GM18951 (cell line): Measurements from ENCODE around the gene FCSK.
"Not testable (repeated sequence)": the region's sequence is repeated elsewhere in the genome, so short reads cannot be mapped to it uniquely, and the experiment has no call there.

Experiments used
- POLR2A ChIP-seq: IDR thresholded peaks from 4 replicates; pipeline ENCODE4 v1.6.1; 2011; ENCODE audit warnings: mild to moderate bottlenecking; ENCODE audit not compliant: insufficient read length, insufficient read depth; ENCODE audit errors: extremely low read depth
- in situ Hi-C: fragments of 300-500 bp; cut with MboI; formaldehyde crosslinking; loops from one replicate; pipeline ENCODE4 v1.12.0; 2022; ENCODE audit warnings: low sequenced_read_pairs, mixed read lengths, inconsistent platforms; ENCODE audit not compliant: unreplicated experiment

The FCSK gene

DNA sequence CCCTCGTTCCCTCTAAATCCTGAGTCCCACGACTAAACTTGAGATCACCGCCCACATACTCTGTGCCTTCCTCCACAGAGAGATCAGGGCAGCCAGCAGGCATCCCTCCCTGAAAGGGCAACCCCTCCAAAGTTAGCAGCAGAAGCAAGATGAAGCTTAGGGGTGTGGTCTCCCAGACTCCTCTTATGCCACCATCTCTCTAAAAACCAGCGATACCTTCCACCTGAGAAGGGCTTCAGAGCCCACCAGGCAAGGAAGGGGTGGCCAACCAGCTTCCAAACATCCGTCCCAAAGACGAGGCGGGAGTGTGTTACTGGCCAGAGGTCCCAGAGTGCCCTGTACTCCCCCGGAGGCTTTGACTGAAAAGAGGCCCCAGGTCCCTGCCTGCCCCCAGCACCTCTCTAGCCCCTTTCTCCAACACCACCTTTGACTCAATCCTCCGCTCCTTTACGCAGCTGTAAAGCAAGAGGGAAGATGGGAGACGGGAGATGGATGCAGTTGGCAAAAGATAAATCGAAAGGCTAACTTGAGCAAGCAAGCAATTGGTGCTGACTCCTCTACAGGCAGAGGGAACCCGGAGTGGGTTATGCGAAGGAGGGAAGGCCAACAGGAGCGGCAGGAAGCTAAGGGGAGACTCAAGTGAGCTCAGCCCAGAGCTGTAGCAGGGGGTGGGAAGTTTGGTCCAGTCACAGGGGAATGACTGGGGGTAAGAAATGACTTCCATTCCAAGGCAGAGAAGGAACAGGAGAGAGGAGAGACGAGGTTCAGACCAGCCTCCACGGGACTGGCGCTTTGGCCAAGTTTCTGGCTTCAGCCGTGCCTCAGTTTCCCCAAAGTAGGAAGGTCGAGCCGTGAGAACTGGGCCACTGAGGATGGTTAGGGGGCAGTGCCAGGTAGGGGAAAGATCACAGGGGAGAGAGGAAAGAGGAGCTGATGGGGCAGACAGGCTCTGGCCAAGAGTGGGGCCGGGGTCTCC lies 16.5 kb upstream of the FCSK start:
- TF ChIP-seq POLR2A: no peak

GRCh38 chr16:70438585-70438968 lies 15.8 kb upstream of the FCSK start:
- in situ Hi-C loops: no loop called here
- no peak for TF ChIP-seq POLR2A

More for the DNA sequence above, 16.5 kb upstream of the FCSK start:
- in situ Hi-C loops: no loop called here

DNA sequence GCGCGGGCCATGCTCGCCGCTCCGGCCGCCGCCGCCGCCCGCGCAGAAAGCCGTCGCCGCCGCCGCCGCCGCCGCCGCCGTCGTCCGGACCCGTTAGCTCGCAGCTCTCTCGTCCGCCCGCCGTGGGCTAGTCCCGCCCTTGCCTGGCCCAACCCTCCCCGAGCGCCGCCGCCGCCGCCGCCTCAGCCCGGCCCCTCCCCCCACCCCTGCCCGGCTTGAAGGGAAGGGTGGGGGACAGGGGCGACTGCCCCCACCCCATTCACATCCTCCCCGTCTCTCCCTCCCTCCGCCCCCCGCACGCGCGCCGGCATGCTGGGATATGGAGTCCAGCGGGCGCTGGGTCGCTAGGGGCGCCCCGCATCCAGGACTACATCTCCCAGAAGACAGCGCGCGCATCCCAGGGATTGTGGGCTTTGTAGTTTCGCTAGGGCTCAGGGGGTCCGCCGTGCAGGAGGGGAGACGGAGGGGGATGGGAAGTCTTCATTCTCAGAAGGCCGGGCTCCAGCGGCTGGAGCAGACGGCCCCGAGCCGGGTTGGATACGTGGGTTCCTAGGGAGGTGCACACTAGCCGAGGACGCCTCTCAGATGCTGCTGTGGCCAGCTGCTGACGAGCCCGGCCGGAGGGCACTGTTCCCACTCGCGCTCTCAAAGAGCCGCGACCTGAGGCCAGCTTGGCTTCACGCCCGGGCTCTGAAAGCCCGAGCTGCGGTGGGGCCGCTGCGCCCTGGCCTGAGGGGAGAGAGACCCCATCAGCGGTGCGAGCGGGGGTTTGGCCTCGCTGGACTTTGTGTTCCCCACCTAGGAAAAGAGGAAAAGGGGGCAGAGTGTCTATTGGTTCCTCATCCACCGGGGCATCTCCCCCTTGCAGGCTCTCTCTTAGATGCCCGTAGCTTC lies 15.2 kb upstream of the FCSK start, which contains the start of gene ST3GAL2:
ST3GAL2 (minus strand) TSS at position 132 of the 894 bp plus-strand sequence. CDS start 40,570 bp downstream, outside the sequence.
- in situ Hi-C loops: no loop called here
- peak; percentile 41 for TF ChIP-seq POLR2A

DNA sequence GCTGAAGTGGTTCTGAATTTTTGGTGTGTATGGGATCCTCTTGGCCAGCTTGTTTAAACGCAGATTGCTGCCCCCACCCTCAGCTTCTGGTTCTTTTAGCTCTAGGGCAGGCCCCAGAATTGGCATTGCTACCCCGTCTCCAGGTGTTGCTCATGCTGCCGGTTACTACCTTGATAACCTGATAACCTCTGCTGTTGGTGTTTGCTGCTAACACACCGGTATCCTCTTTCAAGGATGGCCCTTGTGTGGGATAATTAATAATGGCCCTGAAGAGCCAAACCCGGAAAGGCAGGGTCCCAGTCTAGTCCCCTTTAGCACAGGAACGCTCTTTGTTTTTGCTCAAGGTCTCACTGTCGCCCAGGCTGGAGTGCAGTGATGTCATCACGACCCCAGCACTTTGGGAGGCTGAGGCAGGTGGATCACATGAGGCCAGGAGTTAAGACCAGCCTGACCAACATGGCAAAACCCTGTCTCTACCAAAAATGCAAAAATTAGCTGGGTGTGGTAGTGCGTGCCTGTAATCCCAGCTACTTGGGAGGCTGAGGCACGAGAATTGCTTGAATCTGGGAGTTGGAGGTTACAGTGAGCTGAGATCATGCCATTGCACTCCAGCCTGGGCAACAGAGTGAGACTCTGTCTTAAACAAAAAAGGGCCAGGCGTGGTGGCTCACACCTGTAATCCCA lies 14.2 kb upstream of the FCSK start:
- TF ChIP-seq POLR2A: no peak
- in situ Hi-C loops: no loop called here

DNA sequence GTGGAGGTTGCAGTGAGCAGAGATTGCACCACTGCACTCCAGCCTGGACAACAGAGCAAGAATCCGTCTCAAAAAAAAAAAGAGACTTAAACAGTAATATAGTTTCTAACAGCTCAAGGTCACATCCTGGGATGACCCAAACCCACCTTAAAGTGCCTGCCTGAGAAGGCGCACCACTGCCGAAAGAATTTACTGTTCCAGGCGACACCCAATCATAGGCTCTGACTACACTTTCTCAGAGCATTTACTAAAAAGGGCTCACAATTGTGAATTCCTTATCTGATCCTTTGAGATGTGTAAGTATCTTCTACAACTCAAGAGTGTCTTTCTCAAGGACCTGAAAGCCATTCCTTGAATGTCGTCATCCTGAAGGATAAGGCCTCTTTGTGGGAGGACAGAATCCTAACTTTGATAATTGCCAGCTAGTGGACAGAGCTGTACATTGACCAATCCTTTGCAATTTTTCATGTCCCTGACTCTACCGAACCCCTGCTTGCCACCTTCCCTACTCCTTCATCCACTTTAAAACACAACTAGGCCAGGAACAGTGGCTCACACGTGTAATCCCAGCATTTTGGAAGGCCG lies 12.9 kb upstream of the FCSK start:
- in situ Hi-C loops: no loop called here
- TF ChIP-seq POLR2A: no peak

DNA sequence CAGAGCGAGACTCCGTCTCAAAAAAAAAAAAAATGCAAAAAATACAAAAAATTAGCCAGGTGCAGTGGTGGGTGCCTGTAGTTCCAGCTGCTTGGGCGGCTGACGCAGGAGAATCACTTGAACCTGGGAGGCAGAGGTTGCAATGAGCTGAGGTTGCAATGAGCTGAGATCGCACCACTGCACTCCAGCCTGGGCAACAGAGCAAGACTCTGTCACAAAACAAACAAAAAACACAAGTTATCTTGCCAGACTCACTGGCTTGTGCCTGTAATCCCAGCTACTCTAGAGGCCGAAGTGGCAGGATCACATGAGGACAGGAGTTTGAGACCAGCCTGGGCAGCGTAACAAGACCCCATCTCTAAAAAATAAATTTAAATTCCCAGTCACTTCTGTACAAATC lies 12.1 kb upstream of the FCSK start:
- in situ Hi-C loops: no loop called here
- no peak for TF ChIP-seq POLR2A

DNA sequence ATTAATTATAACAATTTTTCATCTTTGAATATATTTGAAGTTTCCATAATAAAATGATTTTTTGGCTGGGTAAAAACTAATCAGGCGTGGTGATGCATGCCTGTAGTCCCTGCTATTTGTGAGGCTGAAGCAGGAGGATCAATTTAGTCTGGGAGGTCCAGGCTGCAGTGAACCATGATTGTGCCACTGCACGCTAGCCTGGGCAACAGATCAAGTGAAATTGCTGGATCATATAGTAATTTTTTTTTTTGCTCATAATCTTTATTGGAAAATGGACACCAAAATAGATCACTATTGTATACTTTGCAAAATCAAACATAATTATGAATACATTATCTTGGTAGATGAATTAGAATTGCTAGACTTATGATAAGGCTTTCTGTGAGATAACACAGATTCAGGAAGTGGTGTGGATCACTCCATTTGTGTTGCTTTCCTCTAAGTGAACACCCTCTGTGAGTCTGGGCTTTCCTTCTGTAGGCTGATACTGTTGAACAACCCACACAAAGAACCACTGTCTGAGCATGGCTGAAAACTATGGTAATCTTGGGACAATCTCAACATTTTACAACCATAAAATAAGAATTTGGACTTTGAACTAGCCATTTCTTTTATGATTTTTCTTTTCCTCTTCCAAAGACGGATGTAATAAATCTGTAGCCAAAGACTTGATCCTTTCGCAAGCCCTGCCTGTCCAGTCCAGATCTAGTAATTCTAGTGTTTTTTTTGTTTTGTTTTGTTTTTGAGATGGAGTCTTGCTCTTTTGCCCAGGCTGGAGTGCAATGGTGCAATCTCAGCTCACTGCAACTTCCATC lies 9.9 kb upstream of the FCSK start:
- in situ Hi-C loops: no loop called here
- no peak for TF ChIP-seq POLR2A

GRCh38 chr16:70448075-70448474 lies 6.3 kb upstream of the FCSK start:
- TF ChIP-seq POLR2A: no peak
- in situ Hi-C loops: no loop called here

GRCh38 chr16:70450142-70451003 lies 4.0 kb upstream of the FCSK start:
- in situ Hi-C loops: not testable (repeated sequence)

- in situ Hi-C loops: not testable (repeated sequence)
Measured at GRCh38 chr16:70451004-70451340, 3.4 kb upstream of the FCSK start.

DNA sequence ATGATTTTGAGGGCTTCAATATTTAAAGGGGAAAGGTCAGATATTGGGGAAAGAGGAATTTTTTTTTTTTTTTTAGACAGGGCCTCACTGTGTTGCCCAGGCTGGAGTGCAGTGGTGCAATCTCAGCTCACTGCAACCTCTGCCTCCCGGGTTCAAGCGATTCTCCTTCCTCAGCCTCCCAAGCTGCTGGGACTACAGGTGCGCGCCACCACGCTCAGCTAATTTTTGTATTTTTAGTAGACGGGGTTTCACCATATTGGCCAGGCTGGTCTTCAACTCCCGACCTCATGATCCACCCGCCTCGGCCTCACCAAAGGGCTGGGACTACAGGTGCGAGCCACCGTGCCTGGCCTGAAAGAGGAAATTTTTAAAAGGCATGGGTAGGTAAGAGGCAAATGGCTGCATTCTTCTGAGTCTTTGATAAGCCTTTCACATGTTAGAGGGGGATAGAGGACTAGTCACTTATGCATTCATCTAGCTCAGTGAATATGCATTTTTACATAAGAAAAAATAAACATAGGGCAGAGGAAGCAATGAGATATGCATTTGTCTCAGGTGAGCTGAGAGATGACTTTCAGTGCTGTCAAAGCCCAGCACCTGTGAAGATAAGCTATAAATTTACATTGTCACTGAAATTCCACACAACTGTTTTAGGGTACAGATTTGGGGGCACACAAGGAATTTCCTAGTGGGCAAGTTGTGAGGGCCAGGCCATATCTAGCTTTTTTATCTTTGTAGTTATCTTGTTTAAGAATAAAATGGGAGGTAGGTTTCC lies 1.1 kb upstream of the FCSK start:
- in situ Hi-C loops: no loop called here
- no peak for TF ChIP-seq POLR2A

- in situ Hi-C loops: no loop called here
- no peak for TF ChIP-seq POLR2A
Measured at GRCh38 chr16:70453892-70454221, 538 bp upstream of the FCSK start.
